HG03095 (cell line): ENCODE results near the gene HAPLN2.
"Not testable (repeated sequence)": the region's sequence is repeated elsewhere in the genome, so short reads cannot be mapped to it uniquely, and the experiment has no call there.

Experiments
- ATAC-seq: cut with Tn5 transposase; IDR thresholded peaks from one replicate; pipeline ENCODE4 v1.9.1; 2021; ENCODE audit warnings: moderate library complexity; ENCODE audit not compliant: unreplicated experiment

Gene HAPLN2

GRCh38 chr1:156616463-156616862, 2.8 kb upstream of the HAPLN2 start:
- no peak for ATAC-seq

- ATAC-seq: no peak
Measured at GRCh38 chr1:156619582-156619955, 354 bp downstream of the HAPLN2 start.

DNA sequence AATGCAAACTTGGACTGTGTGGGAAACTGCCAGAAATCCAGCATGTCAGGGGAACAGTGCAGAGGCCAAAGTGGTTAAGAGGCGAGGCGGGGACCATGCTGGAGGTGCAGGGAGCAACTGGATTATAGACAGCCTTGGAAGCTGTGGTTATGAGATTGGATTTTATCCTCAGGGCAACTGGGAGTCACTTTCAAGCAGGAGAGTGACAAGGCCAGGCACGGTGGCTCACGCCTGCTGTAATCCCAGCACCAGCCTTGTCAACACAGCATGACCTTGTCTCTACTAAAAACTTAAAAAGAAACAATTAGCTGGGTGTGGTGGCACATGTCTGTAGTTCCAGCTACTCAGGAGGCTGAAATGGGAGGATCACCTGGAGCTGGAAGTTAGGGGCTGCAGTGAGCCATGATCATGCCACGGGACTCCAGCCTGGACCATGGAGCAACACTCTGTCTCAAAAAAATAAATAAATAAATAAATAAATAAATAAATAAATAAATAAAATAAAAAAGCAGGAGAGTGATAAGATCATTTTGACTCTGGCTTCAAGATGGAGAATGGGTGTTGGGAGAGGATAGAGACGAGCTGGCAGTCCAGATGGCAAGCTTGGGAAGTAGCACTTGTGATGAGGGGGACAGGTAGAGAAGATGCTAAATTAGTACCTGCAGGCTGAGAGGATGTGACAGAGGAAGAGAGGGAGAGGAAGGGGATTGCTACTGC, 3.5 kb downstream of the HAPLN2 start:
- ATAC-seq: no peak

GRCh38 chr1:156623946-156624813, 5.0 kb downstream of the HAPLN2 start:
- ATAC-seq: no peak

DNA sequence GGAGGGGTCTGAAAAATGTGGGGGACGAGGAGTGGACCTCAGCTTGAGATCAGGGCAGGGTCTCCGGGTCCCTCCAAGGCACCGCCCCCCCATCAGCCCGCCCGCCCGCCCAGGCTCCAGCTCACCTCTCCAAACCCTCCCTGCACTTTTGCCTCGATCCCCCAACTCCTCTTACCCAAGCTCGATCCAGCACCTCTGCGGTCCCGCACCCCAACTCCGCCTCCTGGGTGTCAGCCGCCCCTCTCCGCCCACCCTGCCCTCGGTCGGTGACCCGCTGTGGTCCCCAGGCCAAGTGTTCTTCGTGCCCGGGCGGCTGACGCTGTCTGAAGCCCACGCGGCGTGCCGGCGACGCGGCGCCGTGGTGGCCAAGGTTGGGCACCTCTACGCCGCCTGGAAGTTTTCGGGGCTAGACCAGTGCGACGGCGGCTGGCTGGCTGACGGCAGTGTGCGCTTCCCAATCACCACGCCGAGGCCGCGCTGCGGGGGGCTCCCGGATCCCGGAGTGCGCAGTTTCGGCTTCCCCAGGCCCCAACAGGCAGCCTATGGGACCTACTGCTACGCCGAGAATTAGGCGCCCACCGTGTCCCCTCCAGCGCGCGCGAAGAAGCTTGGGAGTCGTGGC, 5.7 kb downstream of the HAPLN2 start:
- ATAC-seq: no peak

GRCh38 chr1:156625436-156626078, 6.3 kb downstream of the HAPLN2 start:
- no peak for ATAC-seq

DNA sequence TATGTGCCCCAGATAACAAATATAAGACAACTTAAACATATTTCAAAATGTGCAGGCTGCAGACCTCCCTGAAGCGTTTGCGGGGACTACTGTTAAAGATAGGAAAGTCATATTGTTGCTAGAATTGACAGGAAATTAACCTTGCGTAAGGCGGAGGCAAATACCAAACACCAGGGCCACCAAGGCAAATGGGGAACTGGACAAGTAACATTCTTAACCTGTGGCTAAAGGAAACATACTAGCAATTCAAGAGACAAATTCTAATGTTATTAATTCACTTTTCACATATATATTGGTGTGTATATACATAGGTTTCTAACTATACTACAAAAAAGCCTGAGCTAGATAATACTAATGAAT, 6.8 kb downstream of the HAPLN2 start:
- no peak for ATAC-seq

GRCh38 chr1:156627313-156627880, 8.2 kb downstream of the HAPLN2 start:
- ATAC-seq: no peak

- ATAC-seq: no peak
Measured at GRCh38 chr1:156629823-156630449, 10.7 kb downstream of the HAPLN2 start.

GRCh38 chr1:156631152-156631551, 11.9 kb downstream of the HAPLN2 start:
- not testable (repeated sequence) for ATAC-seq

- no peak for ATAC-seq
Measured at GRCh38 chr1:156632355-156632754, 13.1 kb downstream of the HAPLN2 start.

DNA sequence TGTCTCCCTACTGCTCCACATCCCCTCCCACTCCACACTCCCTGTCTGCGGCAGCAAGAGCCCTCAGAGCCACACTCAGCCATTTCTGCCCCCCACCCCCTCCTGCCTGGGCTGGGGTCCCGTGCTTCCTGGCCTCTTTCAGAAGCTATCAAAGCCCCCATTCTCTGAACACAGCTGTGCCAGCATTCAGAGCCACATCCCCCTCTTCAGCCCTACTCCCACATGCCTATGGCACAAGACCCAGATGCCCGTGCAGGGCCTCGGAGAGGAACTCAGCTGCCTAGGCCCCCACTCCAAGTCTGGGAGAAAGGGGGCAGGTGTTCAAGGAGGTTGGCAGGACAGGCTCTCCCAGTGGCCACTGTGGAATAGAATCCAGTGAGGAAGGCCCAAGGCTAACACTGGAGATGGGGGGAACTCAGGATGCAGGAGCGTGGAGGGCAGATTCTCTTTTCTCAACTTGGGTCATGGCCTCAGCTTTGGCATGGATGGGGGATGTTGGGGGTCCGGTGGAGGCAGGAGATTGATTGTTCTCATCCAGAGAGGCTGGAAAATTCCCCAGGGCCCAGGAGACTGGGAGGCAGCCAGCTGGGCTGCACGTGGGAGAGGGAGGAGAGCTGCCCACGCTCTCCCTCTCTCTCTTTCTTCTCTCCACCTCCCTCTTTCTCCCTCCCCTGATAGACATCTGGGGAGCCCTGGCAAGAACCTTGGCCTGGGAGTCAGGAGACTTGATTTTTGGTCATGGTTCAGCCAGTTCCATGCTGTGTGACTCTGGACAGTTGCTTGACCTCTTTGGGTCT, 19.2 kb downstream of the HAPLN2 start:
- ATAC-seq: no peak

GRCh38 chr1:156639601-156640101, 20.4 kb downstream of the HAPLN2 start:
- ATAC-seq: no peak

DNA sequence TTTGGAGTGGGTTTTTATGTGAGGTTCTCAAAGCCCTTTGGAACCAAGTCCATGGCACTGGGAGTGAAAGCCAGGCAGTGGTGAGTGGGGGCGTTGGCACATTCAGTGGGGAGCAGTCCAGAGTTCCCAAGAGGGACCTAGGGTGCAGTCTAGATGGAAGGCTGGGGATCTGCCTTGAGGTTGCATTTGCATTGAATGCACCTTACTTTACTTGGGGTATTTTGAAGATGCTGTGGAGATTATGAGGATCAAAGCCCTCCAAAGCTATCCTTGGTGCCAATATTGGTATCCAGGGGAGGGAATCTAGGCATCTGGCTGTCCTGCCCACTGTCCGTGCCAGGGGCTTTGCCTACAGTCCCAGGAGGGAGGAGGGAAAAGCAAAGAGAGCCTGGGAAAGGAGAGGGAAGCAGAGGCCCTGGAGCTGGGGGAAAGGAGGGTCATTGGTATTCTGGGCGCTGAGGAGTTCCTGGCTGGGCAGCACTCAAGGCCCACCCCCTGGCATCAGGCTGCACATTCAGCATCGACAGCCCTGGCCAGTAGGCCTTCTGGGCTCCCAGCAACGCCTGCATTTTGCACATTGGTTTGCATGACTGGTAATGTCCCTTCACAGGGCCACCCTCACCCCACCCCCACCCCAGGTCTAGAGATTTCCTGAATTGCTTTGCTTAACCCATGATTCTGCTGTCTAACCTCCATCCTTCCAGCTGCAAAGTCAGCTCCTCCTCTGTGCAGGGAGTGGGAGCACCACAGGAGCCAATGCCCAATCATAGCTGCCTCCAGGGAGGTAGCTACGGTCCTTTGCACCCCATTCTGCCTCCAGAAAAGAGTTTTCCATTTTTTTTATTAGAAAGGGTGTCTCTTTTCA, 21.9 kb downstream of the HAPLN2 start:
- no peak for ATAC-seq

DNA sequence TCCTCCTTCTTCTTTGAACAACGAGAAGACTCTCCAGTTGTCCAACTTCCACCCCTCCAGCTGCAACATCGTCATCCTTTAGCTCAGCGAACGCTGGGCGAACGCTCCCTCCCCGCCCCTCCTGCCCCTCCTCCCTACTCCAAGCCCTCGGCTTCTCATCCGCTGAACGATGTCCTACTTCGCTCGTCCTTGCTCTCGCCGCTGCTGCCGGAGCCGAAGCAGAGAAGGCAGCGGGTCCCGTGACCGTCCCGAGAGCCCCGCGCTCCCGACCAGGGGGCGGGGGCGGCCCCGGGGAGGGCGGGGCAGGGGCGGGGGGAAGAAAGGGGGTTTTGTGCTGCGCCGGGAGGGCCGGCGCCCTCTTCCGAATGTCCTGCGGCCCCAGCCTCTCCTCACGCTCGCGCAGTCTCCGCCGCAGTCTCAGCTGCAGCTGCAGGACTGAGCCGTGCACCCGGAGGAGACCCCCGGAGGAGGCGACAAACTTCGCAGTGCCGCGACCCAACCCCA, 22.6 kb downstream of the HAPLN2 start, which contains the start of gene BCAN:
TSS of gene BCAN (plus strand) at position 357 of the 504 bp plus-strand sequence. CDS start 3,938 bp downstream, outside the sequence.
- ATAC-seq: no peak

DNA sequence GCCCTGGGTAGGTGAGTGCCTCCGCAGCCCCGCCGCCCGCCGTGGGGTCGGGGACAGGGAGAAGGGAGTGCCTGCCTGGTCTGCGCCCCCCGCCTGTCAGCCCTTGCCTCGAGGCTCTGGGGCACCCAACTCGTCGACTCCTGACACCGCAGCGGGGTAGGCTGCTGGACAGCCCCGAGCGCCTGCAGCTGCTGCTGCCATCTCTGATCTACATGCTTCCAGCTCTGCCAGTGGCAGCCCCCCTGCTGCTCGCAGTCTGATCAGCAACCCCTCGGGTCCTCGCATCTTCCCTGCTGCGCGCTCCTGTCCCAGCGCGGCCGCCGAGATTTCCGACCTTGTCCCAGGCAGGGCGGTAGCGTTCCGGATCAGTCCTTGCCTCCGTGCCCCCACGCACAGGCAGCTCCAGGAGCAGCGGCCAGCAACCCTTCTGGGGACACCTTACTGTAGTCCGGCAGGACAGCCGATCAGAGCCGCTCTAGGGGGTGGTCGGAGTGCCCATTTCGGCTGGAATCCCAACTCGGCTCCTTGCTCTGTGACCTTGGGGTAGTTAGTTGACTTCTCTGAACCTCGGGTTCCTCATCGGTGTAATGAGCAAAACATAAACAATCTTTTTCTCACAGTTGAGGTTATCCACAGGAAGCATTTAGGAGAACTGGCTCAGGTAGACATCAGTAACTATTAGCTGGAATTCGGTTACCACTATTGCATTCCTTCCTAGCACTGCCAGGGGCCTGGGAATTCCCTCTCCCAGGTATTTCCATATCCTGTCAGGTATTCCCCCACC, 23.2 kb downstream of the HAPLN2 start:
- ATAC-seq: no peak

DNA sequence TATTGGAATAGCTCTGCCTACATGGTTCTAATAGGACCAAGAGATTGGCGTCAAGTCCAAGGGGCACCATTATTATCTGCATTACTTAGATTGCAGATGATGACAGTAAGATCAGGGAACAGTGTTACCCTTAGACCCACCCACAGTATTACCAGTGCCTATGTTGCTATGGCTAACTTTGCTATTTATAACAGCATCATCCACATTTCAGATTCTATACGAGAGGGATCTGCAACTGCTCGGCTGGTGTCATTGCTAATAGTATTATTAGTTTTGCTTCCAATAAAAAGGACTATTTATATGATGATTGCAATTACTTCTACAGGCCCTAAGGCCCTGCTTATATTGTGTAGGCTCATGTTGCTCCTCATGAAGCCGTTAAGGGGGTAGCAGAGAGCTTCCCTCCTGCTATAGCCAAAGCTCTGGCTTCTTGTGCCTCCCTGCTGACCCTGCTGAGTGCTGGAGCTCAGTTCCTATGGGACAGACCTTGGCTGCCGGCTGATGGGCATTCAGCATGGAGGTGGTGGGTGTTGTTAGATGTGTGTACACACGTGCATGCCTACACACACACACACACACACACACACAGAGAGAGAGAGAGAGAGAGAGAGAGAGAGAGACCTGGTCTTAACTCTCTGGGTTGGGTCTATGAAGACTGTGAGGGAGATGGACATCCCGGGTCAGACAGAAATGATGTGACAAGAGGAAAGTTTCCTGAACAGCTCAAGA, 24.0 kb downstream of the HAPLN2 start:
- ATAC-seq: no peak
